HCT116 (cell line): ENCODE data around the gene CES4A. TPM values are rescaled to one million over a fixed set of nuclear protein-coding genes. Genes with fewer than 3 reads are reported as not detected.
A peak's percentile ranks its signal among the peaks of the same experiment; 100 is the strongest.

ENCODE experiments used
- ATAC-seq: fragments of 200-7000 bp; cut with Tn5 transposase; 2 replicates; pipeline ENCODE4 v1.9.1; 2020; ENCODE audit warnings: mild to moderate bottlenecking, moderate library complexity
- BruUV-seq: library from RNA; stranded (reverse); fragments of 400-500 nt; replicated peaks from 2 replicates; lab custom pipeline; 2021; lab: Mats Ljungman, UMichigan
- CTCF ChIA-PET: fragments of 300-600 bp; sonication (Branson Sonifier 250); formaldehyde crosslinking; loops from one replicate; lab custom pipeline; 2021; ENCODE audit warnings: antibody characterized with exemption; lab: Charles Lee
- POLR2A ChIA-PET: fragments of 300-600, 350-600 bp; sonication (Branson Sonifier 250); formaldehyde crosslinking; loops from one replicate; lab custom pipeline; 2021; ENCODE audit warnings: antibody characterized with exemption; lab: Charles Lee
- RAD21 ChIA-PET, 2 experiments: fragments of 300-600 bp; sonication (Branson Sonifier 250); formaldehyde crosslinking; loops; one replicate each; lab custom pipeline; 2023; ENCODE audit warnings: low total read pairs in 2 of 2; ENCODE audit not compliant: uncharacterized antibody in 2 of 2, unreplicated experiment in 2 of 2, low non-redundant PET in 1 of 2; lab: Charles Lee
- DNase-seq: peaks from one replicate; pipeline ENCODE4 v3.0.0-alpha.2; 2010; ENCODE audit warnings: low read depth, low spot score
- H2AFZ ChIP-seq: fragments of 200-600 bp; shearing (Covaris generic), sonication (generic); 2 replicates; pipeline ENCODE4 v1.6.1; 2017; ENCODE audit warnings: low read depth, mixed run types, mixed read lengths, antibody characterized with exemption, low read length; ENCODE audit not compliant: poor library complexity, severe bottlenecking
- H3K27ac ChIP-seq: 2 replicates; pipeline ENCODE4 v1.5.1; 2012; ENCODE audit warnings: low read depth, low read length
- H3K27me3 ChIP-seq: fragments of 200-600 bp; sonication (generic); 2 replicates; pipeline ENCODE4 v1.6.1; 2016; ENCODE audit warnings: mixed run types, low read length, mixed read lengths; ENCODE audit not compliant: insufficient read depth
- H3K36me3 ChIP-seq, 2 experiments: fragments of 200-500 bp in 1 of 2; fragments of 200-600 bp in 1 of 2; sonication (Bioruptor generic) in 1 of 2; sonication (generic) in 1 of 2; 2 replicates each; pipeline versions ENCODE4 v1.5.1 to v1.6.1; 2014 to 2016; ENCODE audit warnings: low read length in 2 of 2, inconsistent platforms in 1 of 2, mixed read lengths in 1 of 2, mixed run types in 1 of 2; ENCODE audit not compliant: insufficient read depth in 2 of 2, control insufficient read depth in 1 of 2
- H3K4me1 ChIP-seq, 2 experiments: fragments of 200-600 bp in 1 of 2; sonication (generic) in 1 of 2; 2 replicates each; pipeline versions ENCODE4 v1.5.1 to v1.6.1; 2012 to 2017; ENCODE audit warnings: low read length in 2 of 2, inconsistent platforms in 1 of 2, mild to moderate bottlenecking in 1 of 2, mixed read lengths in 1 of 2, mixed run types in 1 of 2, moderate library complexity in 1 of 2; ENCODE audit not compliant: insufficient read depth in 2 of 2, control insufficient read depth in 1 of 2
- H3K4me2 ChIP-seq: fragments of 200-600 bp; sonication (generic); 2 replicates; pipeline ENCODE4 v1.6.1; 2017; ENCODE audit warnings: mixed run types, low read length, mixed read lengths
- H3K4me3 ChIP-seq, 2 experiments: fragments of 200-600 bp in 1 of 2; sonication (generic) in 1 of 2; replicated peaks in 1 of 2; 2 replicates each; pipeline ENCODE4 v1.5.1; 2011 to 2016; ENCODE audit warnings: low read length in 2 of 2, control low read depth in 1 of 2, low read depth in 1 of 2, mild to moderate bottlenecking in 1 of 2, mixed read lengths in 1 of 2, mixed run types in 1 of 2
- H3K79me2 ChIP-seq: fragments of 200-600 bp; sonication (generic); 2 replicates; pipeline ENCODE4 v1.6.1; 2017; ENCODE audit warnings: mild to moderate bottlenecking, mixed run types, low read length, moderate library complexity, mixed read lengths; ENCODE audit not compliant: insufficient read depth
- H3K9ac ChIP-seq: fragments of 200-600 bp; sonication (generic); 2 replicates; pipeline ENCODE4 v1.6.1; 2016; ENCODE audit warnings: low read length, mixed read lengths
- H3K9me2 ChIP-seq: fragments of 200-600 bp; sonication (generic), shearing (Covaris generic); 2 replicates; pipeline ENCODE4 v1.6.1; 2017; ENCODE audit warnings: mixed run types, mild to moderate bottlenecking, moderate library complexity; ENCODE audit not compliant: insufficient read depth
- H3K9me3 ChIP-seq, 2 experiments: fragments of 200-500 bp in 1 of 2; fragments of 200-600 bp in 1 of 2; sonication (Bioruptor generic) in 1 of 2; sonication (generic) in 1 of 2; 2 replicates each; pipeline ENCODE4 v1.6.1; 2014 to 2017; ENCODE audit warnings: low read length in 2 of 2, mixed read lengths in 2 of 2, inconsistent platforms in 1 of 2, low read depth in 1 of 2, mild to moderate bottlenecking in 1 of 2, mixed run types in 1 of 2, moderate library complexity in 1 of 2; ENCODE audit not compliant: control insufficient read depth in 1 of 2, insufficient read depth in 1 of 2
- H4K20me1 ChIP-seq: fragments of 200-600 bp; sonication (generic), shearing (Covaris generic); 2 replicates; pipeline ENCODE4 v1.6.1; 2017; ENCODE audit warnings: mixed run types, mild to moderate bottlenecking, moderate library complexity; ENCODE audit not compliant: insufficient read depth
- ATF3 ChIP-seq: IDR thresholded peaks from 2 replicates; pipeline ENCODE4 v1.6.1; 2012
- CBX3 ChIP-seq: IDR thresholded peaks from 2 replicates; pipeline ENCODE4 v1.6.1; 2012; ENCODE audit warnings: low read depth
- ELF1 ChIP-seq: IDR thresholded peaks from 2 replicates; pipeline ENCODE4 v1.6.1; 2012; ENCODE audit warnings: low read depth, borderline replicate concordance
- FOSL1 ChIP-seq: IDR thresholded peaks from 2 replicates; pipeline ENCODE4 v1.6.1; 2012; ENCODE audit warnings: low read depth
- SIN3A ChIP-seq: IDR thresholded peaks from 2 replicates; pipeline ENCODE4 v1.6.1; 2012; ENCODE audit warnings: low read depth
- YY1 ChIP-seq: IDR thresholded peaks from 2 replicates; pipeline ENCODE4 v1.6.1; 2011; ENCODE audit warnings: low read length, low read depth, moderate library complexity, mild to moderate bottlenecking; ENCODE audit not compliant: insufficient replicate concordance; ENCODE audit errors: extremely low read depth
- ZBTB33 ChIP-seq: IDR thresholded peaks from 2 replicates; pipeline ENCODE4 v1.6.1; 2011; ENCODE audit warnings: mild to moderate bottlenecking, low read length, moderate library complexity; ENCODE audit not compliant: insufficient replicate concordance; ENCODE audit errors: extremely low read depth
- ZNF274 ChIP-seq: fragments of 200-500 bp; sonication (Bioruptor generic); IDR thresholded peaks from 2 replicates; pipeline ENCODE4 v1.6.1; 2014; ENCODE audit warnings: mild to moderate bottlenecking, low read depth, low read length, inconsistent platforms
- intact Hi-C: fragments of 100-400 bp; cut with micrococcal nuclease; formaldehyde crosslinking; loops from 2 replicates; pipeline ENCODE4 v1.10.0; 2022
- total RNA-seq: library from RNA; stranded (reverse); gene quantifications from one replicate; pipeline ENCODE4 v1.2.1, GENCODE V29; 2021; ENCODE audit not compliant: unreplicated experiment
- TF ChIP-seq, protein P1 (sequence below): IDR thresholded peaks from 2 replicates; pipeline ENCODE4 v1.6.1; 2012
- TF ChIP-seq, protein P2 (sequence below), 3 experiments: fragments of 200-600 bp in 1 of 3; sonication (generic) in 1 of 3; IDR thresholded peaks in 2 of 3; conservative IDR thresholded peaks in 1 of 3; 2 replicates each; pipeline ENCODE4 v1.5.1; 2012 to 2017; ENCODE audit warnings: low read depth in 2 of 3, low read length in 2 of 3, antibody characterized with exemption in 1 of 3, borderline replicate concordance in 1 of 3, control low read depth in 1 of 3, mild to moderate bottlenecking in 1 of 3, mixed read lengths in 1 of 3, mixed run types in 1 of 3, moderate library complexity in 1 of 3; ENCODE audit not compliant: insufficient read depth in 1 of 3

The CES4A gene
- total RNA-seq, 1 experiment from 2014 or later: not detected

DNA sequence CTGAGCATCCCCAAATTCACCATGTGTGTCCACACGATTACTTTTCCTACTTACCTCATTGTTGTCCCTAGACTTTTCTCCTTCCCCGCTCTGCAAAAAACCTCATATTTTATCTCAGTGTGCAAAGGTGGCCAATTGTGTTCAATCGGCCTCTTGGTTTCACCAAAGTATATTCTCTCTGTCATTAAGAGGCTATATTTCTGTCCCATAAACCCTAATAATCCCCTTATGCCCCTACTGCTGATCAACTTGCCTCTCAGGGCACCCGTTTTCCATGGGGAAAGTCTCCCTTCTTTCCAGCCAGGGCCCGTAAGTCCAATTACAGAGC lies 41.5 kb upstream of the CES4A start:
- no peak for DNase-seq
- POLR2A ChIA-PET: no interaction called here
- Histone ChIP-seq H3K79me2 (no peaks in the 10 kb centered on the region), H3K9me2 (no peaks in the 10 kb centered on the region), H3K36me3 (peaks cover 0 to 4% of the 10 kb centered on the region in 2 experiments; a peak in 3 of 4 replicates), H3K9ac (no peak overlapping the region), H3K4me2 (peak overlapping the region; percentile 42; the same call in 1 of the 2 replicates), H4K20me1 (no peaks in the 10 kb centered on the region), H3K4me1 (peaks cover 0 to 9% of the 10 kb centered on the region in 2 experiments; a peak in 2 of 4 replicates), H3K4me3 (no peak overlapping the region), H3K9me3 (peaks cover 0 to 6% of the 10 kb centered on the region in 2 experiments; a peak in 1 of 4 replicates), H3K27ac (no peak overlapping the region), H2AFZ (no peak overlapping the region), H3K27me3 (no peaks in the 10 kb centered on the region)
- TF ChIP-seq YY1 (no peak), ZNF274 (no peak), ELF1 (no peak), SIN3A (no peak), ZBTB33 (no peak), FOSL1 (no peak), CBX3 (no peak), ATF3 (no peak)
- TF ChIP-seq, protein P1, sequence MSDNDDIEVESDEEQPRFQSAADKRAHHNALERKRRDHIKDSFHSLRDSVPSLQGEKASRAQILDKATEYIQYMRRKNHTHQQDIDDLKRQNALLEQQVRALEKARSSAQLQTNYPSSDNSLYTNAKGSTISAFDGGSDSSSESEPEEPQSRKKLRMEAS: no peak
- TF ChIP-seq, protein P2, sequence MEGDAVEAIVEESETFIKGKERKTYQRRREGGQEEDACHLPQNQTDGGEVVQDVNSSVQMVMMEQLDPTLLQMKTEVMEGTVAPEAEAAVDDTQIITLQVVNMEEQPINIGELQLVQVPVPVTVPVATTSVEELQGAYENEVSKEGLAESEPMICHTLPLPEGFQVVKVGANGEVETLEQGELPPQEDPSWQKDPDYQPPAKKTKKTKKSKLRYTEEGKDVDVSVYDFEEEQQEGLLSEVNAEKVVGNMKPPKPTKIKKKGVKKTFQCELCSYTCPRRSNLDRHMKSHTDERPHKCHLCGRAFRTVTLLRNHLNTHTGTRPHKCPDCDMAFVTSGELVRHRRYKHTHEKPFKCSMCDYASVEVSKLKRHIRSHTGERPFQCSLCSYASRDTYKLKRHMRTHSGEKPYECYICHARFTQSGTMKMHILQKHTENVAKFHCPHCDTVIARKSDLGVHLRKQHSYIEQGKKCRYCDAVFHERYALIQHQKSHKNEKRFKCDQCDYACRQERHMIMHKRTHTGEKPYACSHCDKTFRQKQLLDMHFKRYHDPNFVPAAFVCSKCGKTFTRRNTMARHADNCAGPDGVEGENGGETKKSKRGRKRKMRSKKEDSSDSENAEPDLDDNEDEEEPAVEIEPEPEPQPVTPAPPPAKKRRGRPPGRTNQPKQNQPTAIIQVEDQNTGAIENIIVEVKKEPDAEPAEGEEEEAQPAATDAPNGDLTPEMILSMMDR (IDR thresholded peaks at IDR 0.05 in 2 of 3, conservative IDR thresholded peaks at IDR 0.05 in 1 of 3; ENCODE audit: borderline replicate concordance in 1 of 3, insufficient read depth in 1 of 3, low read depth in 2 of 3, low read length in 2 of 3): no peak
- CTCF ChIA-PET: interaction anchor here (0.7 to 1.0 kb wide), 2 partner anchors 14 to 224 kb away, joined by 3 to 4 read pairs; partner anchors contain the start of genes CES3 and NOL3
- no TSS peak for BruUV-seq
- RAD21 ChIA-PET: no interaction called here
- intact Hi-C loops: no loop called here
- ATAC-seq: no peak; the same call in 1 of the 2 replicates
